Measurements from ENCODE around the gene SLC39A11.
"Not testable (repeated sequence)": the region's sequence is repeated elsewhere in the genome, so short reads cannot be mapped to it uniquely, and the experiment has no call there.

SLC39A11 gene

GRCh38 chr17:72786209-72786608 is 306.3 kb downstream of the SLC39A11 start:
- no peaks in the 10 kb centered on the region for H3K27me3 ChIP-seq (ENCODE audit: insufficient read depth, low read depth)
- no peak overlapping the region for H2AFZ ChIP-seq (ENCODE audit: low read depth)
- no peaks in the 10 kb centered on the region for H3K4me1 ChIP-seq (ENCODE audit: low read depth, poor library complexity, severe bottlenecking)
- H3K4me3 ChIP-seq (IDR thresholded peaks at IDR 0.05; ENCODE audit: insufficient read depth, low read depth, low read length): no peak overlapping the region
- H3K4me2 ChIP-seq: no peak overlapping the region
- no peak for TF ChIP-seq CTCF (conservative IDR thresholded peaks at IDR 0.05; ENCODE audit: low read depth, low read length)
- H3K79me2 ChIP-seq (ENCODE audit: insufficient read depth, low read depth): no peaks in the 10 kb centered on the region
- H3K27ac ChIP-seq: no peak overlapping the region
- no peaks in the 10 kb centered on the region for H3K36me3 ChIP-seq (ENCODE audit: insufficient read depth)
- H3K9ac ChIP-seq: no peak overlapping the region
- no peaks in the 10 kb centered on the region for H4K20me1 ChIP-seq (ENCODE audit: insufficient read depth)

GRCh38 chr17:72782985-72783701 is 309.3 kb downstream of the SLC39A11 start:
- Histone ChIP-seq H3K4me3 (IDR thresholded peaks at IDR 0.05; ENCODE audit: insufficient read depth, low read depth, low read length) (no peak overlapping the region), H3K27ac (no peak overlapping the region), H2AFZ (ENCODE audit: low read depth) (no peak overlapping the region), H3K27me3 (ENCODE audit: insufficient read depth, low read depth) (no peaks in the 10 kb centered on the region), H3K9ac (no peak overlapping the region), H3K79me2 (ENCODE audit: insufficient read depth, low read depth) (no peaks in the 10 kb centered on the region), H3K4me1 (ENCODE audit: low read depth, poor library complexity, severe bottlenecking) (no peaks in the 10 kb centered on the region), H3K4me2 (no peak overlapping the region), H4K20me1 (ENCODE audit: insufficient read depth) (no peaks in the 10 kb centered on the region), H3K36me3 (ENCODE audit: insufficient read depth) (no peaks in the 10 kb centered on the region)
- TF ChIP-seq CTCF (conservative IDR thresholded peaks at IDR 0.05; ENCODE audit: low read depth, low read length): no peak

GRCh38 chr17:72782437-72782836 is 310.1 kb downstream of the SLC39A11 start:
- not testable (repeated sequence) for H3K4me3 ChIP-seq (IDR thresholded peaks at IDR 0.05; ENCODE audit: insufficient read depth, low read depth, low read length); H3K4me2 ChIP-seq; H4K20me1 ChIP-seq (ENCODE audit: insufficient read depth); H3K79me2 ChIP-seq (ENCODE audit: insufficient read depth, low read depth); H3K27me3 ChIP-seq (ENCODE audit: insufficient read depth, low read depth); H3K9ac ChIP-seq; H3K36me3 ChIP-seq (ENCODE audit: insufficient read depth); H3K27ac ChIP-seq; H2AFZ ChIP-seq (ENCODE audit: low read depth); H3K4me1 ChIP-seq (ENCODE audit: low read depth, poor library complexity, severe bottlenecking)

- no peak for TF ChIP-seq CTCF (conservative IDR thresholded peaks at IDR 0.05; ENCODE audit: low read depth, low read length)
- no peaks in the 10 kb centered on the region for H3K36me3 ChIP-seq (ENCODE audit: insufficient read depth)
- no peaks in the 10 kb centered on the region for H3K79me2 ChIP-seq (ENCODE audit: insufficient read depth, low read depth)
- H4K20me1 ChIP-seq (ENCODE audit: insufficient read depth): no peaks in the 10 kb centered on the region
- no peak overlapping the region for H2AFZ ChIP-seq (ENCODE audit: low read depth)
- H3K4me2 ChIP-seq: no peak overlapping the region
- no peaks in the 10 kb centered on the region for H3K27me3 ChIP-seq (ENCODE audit: insufficient read depth, low read depth)
- no peak overlapping the region for H3K27ac ChIP-seq
- H3K4me1 ChIP-seq (ENCODE audit: low read depth, poor library complexity, severe bottlenecking): no peaks in the 10 kb centered on the region
- no peak overlapping the region for H3K9ac ChIP-seq
- H3K4me3 ChIP-seq (IDR thresholded peaks at IDR 0.05; ENCODE audit: insufficient read depth, low read depth, low read length): no peak overlapping the region
Observed at GRCh38 chr17:72778169-72779151, 314.0 kb downstream of the SLC39A11 start.
